GM21825 (cell line): ENCODE data around the gene TRIP4.
"Not testable (repeated sequence)": the region's sequence is repeated elsewhere in the genome, so short reads cannot be mapped to it uniquely, and the experiment has no call there.

Source experiments
- ATAC-seq: cut with Tn5 transposase; IDR thresholded peaks from one replicate; pipeline ENCODE4 v1.9.1; 2021; ENCODE audit warnings: mild to moderate bottlenecking, moderate library complexity; ENCODE audit not compliant: unreplicated experiment

The TRIP4 gene

GRCh38 chr15:64380130-64380870 lies 7.3 kb upstream of the TRIP4 start:
- ATAC-seq, result not testable (repeated sequence)

DNA sequence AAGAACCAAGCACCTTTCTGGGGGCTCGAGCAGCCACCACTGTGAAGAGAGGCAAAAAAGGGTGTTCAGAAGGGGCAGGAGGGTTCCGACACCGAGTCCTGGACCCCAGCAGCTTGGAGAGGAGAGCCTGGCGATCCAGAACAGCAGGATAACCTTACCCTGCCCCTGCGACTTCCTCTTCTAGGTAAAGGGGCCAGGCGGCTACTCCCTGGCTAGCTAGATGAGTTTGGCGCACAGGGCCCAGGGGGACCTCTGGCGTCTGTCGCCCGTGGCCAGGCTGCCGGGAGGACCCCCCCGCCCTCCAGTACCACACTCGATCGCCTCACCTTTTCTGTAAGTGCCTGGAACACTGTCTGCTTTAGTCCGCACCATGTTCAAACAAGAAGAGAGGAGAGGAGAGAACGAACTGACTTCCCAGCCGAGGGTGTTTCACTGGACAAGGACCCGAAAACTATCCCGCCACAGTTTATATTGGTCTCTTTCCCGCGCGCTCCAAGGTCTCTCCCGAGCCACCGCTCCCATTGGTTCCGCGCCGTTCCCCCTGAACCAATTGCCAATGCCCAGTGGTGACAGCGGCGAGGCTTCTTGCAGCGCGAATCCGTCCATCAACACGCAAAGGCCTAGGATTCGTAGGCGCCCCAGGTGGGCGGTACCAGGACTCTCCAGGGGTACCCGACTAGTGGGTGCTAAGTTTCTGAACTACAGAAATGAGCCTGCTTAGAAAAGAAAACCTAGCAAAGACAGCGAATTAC lies 6.5 kb upstream of the TRIP4 start, which contains the start of gene PCLAF:
PCLAF (minus strand) TSS at position 442 of the 752 bp plus-strand sequence; CDS start at position 372, 70 bp downstream.
- ATAC-seq, result peak; percentile 97

- ATAC-seq, result no peak
Observed at GRCh38 chr15:64383760-64384159, 3.9 kb upstream of the TRIP4 start.

DNA sequence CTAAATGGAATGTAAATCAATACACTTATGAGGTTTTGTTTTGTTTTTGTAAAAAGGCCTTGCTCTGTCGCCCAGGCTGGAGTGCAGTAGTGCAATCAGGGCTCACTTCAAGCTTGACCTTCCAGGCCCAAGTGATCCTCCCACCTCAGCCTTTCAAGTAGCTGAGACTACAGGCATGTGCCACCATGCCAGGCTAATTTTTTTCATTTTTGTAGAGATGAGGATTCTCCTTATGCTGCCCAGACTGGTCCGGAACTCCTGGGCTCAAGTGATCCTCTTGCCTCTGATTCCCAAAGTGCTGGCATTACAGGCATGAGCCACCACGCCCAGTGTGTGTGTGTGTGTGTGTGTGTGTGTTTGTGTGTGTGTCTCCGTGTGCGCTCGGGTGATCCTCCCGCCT lies 1.3 kb upstream of the TRIP4 start:
- no peak for ATAC-seq

- no peak for ATAC-seq
Observed at GRCh38 chr15:64389036-64389435, 1.4 kb downstream of the TRIP4 start.

- ATAC-seq, result not testable (repeated sequence)
Observed at GRCh38 chr15:64392471-64392870, 4.8 kb downstream of the TRIP4 start.

DNA sequence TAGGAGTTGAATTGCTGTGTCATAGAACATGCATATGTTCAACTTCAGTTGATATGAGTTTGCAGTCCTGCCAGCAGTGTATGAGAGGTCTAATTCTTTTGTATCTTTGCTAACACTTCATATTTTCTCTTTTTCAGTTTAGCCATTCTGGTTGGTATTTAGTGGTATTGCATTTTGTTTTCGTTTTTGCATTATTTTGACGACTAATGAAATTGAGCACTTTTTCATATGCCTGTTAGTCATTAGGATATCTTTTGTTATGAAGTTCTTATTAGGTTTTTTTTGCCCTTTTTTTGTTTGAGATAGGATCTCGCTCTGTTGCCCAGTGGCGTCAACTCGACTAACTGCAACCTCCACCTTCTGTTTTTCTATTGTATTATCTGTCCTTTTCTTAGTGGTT lies 9.2 kb downstream of the TRIP4 start:
- no peak for ATAC-seq

DNA sequence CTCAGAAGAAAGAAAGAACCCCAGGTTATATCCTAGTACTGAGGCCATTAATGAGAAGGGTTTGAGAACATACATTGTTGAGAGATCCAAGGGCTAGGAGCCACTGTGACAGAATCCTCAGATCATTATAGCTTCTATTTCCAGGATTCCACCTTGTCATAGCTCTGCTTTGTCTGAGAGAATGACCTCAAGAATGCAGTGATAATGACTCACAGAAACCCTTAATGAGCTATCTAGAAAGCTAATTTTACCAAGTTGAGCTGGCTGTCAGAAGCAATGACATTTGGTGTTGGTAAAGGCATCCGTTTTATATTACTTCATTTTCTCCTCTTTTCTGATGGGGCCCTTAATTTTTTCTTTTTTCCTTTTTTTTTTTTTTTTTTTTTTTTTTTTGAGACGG lies 10.9 kb downstream of the TRIP4 start:
- no peak for ATAC-seq

- ATAC-seq, result no peak
Observed at GRCh38 chr15:64400583-64400982, 12.9 kb downstream of the TRIP4 start.

DNA sequence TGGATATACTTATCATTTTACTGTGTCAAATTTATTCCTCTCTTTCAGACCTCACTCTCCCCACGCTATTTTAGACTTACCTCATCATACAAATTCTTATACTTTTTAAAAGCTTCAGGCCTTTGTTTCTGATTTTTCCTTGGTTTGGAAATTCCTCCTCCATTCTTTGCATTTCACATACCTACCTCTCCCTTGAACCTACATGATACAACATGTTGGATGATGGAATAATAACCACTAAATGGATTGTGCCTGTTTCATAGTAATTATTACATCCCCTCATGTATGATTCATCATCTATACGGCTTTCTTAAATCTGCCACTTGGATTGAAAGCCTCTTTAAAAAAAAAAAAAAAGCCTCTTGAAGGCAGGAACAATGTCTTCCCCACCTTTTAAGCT lies 24.6 kb downstream of the TRIP4 start:
- no peak for ATAC-seq

DNA sequence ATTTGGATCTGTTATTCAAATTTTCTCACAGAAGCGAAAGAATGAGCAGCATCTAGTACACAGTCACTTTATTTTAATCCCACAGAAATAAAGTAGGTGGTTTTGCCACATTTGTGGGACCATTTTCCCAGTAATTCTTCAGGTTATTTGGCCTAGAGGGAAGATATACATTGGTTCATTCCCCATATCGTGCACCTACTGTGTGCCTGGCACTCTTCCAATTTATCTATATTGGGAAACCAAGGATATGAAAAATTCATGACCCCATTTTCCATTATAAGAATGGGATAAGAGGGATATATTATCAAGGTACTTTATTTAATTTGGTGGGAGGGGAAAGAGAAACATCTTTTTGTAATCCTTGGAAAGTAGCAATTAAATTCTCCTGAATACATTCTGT lies 35.1 kb downstream of the TRIP4 start:
- no peak for ATAC-seq

DNA sequence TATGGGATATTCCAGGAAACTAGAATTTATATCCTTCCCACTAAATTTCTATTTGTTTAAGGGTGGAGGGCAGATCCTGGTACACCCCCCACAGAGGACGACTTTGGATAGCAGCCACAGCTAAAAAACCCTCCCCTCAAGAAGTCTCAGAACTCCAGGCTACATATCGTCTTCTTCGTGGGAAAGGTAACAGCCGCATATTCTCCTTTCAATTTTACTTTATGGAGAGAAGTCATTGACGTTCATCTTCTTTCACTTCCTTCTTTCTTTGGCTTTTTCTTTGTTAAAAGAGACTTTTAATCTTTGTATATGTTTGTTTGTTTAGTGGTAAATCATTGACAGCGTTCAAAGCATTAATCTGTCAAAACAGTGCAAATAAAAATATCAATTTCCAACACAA lies 36.3 kb downstream of the TRIP4 start:
- ATAC-seq, result no peak

GRCh38 chr15:64425221-64425620 lies 37.6 kb downstream of the TRIP4 start:
- no peak for ATAC-seq

DNA sequence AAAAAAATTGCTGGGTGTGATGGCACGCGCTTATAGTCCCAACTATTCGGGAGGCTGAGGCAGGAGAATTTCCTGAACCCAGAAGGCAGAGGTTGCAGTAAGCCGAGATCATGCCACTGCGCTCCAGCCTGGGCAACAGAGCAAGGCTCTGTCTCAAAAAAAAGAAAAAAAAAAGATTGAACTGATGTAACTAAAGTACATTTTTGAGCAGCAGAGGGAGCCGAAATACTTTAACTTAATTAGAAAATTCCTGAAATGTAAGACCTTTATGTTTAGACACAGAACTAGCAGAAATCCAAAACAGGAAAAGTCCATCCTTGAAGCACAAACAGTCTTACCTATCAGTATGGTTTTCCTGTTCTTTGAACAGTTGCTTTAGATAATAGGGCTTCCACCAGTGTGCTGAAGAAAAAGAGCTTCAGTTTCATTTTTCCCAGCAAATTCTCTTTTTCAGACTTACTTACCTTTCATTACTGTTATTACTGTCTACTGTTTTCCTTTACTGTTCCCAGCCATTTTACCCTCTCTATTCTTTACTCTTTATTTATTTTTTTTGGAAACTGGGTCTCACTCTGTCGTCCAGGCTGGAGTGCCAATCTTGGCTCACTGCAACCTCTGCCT lies 39.3 kb downstream of the TRIP4 start:
- no peak for ATAC-seq

- ATAC-seq, result no peak
Observed at GRCh38 chr15:64429448-64429847, 41.8 kb downstream of the TRIP4 start.

GRCh38 chr15:64430000-64430735 lies 42.5 kb downstream of the TRIP4 start:
- ATAC-seq, result peak; percentile 50

DNA sequence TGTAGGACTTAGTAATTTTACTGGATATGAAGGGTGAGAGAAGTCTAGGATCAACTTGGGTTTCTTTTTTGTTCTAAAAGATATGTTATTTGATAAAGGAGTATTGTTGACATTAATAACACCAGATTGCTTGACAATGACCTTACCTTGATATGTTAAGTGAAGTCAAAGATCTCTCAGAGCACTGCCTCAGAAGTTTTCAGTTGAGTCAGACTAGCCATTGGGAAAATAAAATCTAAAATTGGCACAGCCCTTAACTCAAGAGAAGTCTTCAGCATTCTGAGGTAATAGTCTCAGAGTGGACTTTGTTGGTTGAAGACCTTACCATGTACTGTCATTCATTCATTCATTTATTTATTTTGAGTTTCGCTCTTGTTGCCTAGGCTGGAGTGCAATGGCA lies 50.3 kb downstream of the TRIP4 start:
- no peak for ATAC-seq

DNA sequence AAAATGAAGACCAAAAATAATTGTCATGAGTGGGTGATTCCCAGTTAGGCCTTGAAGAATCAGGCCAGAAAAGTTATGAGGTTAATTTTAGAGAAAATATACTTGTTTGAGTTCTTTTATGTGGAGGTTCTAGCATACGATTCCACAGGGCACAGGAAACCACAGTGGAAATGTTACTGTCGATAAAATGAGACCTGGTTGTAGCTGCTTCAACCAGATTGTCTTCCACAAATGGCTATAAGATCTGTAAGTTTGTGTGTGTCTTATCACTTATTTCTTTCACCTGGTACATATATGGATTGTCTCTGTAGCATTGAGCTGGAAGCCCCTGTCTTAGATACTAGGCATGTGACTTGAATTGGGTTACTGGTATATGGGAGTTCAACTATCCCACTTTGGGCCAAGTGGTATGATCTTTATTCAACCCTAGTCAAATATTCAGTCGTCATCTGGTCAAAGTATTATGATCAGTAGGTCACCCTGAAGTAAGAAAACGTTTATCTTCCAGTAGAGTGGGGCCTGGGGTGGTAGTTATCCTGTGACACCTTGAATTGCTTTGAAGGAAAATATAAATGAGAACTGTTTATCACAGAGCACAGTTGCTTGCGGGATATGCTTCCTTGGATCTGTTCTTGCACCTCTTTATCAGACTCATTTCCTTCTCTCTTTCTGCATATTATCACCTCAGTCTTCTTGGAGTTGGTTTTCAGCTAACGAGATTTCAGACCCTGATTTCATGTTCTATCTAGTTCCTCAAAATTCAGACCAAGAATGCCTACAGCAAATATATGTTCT lies 51.2 kb downstream of the TRIP4 start:
- no peak for ATAC-seq

GRCh38 chr15:64441852-64442251 lies 54.2 kb downstream of the TRIP4 start:
- no peak for ATAC-seq

DNA sequence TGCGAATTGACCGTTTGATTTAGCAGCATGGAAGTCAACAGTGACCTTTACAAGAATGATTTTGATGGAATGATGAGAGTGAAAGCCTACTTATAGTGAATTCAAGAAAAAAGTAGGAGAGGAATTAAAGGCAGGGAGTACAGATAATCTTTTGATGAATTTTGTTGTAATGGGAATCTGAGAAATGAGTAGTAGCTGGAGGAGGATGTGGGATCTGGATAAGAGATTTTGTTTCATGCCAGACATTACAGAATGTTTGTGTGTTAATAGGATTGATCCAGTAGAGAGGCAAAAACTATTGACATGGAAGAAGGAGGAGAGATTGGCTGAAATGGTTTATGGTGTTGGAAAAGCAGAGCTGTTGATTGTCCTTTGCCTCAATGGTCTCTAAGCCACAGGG lies 55.4 kb downstream of the TRIP4 start:
- no peak for ATAC-seq
